Measurements from ENCODE around the gene TMEM220. TPM values are rescaled to one million over a fixed set of nuclear protein-coding genes. Genes with fewer than 3 reads are reported as not detected.

The TMEM220 gene
- not detected in 2 replicates for total RNA-seq (2013; cell fraction: nucleolus; rRNA removed)
- 0.06 TPM in 1 of 2 replicates, not detected in the other for total RNA-seq (2014; rRNA removed)
- total RNA-seq (2014; rRNA removed; fragmentation: Illumina TruSeq; extraction: Trizol) = 0.04 TPM in 1 of 2 replicates, not detected in the other
- total RNA-seq (2021) = not detected in 2 replicates
- not detected for polyA plus RNA-seq (2011; ENCODE audit: low read depth)
- polyA plus RNA-seq (2011; rRNA removed) = 0.05 TPM in 1 of 2 replicates, not detected in the other
- 0.01 TPM in 1 of 2 replicates, not detected in the other for polyA plus RNA-seq (2011; cell fraction: cytosol; rRNA removed)
- not detected in 2 replicates for polyA plus RNA-seq (2011; cell fraction: nucleus; rRNA removed)
- 0.34 and 0.42 TPM in 2 replicates for polyA plus RNA-seq (2012)
- 0.04 TPM in 1 of 2 replicates, not detected in the other for polyA plus RNA-seq (2014; fragmentation: Illumina TruSeq; extraction: Trizol)
- under 1 TPM; 0.02 to 0.07 TPM for polyA plus RNA-seq (2014; fragmentation: Nextera tagmentation; extraction: Ambion mirVana)
- 0.06 and 0.63 TPM in 2 replicates for polyA plus RNA-seq (2014; rRNA removed)
- under 1 TPM; 0.17 to 0.30 TPM for polyA plus RNA-seq (2016; fragmentation: Nextera tagmentation; extraction: Ambion mirVana)
- polyA minus RNA-seq (2011; rRNA and poly(A)+ RNA removed) = not detected in 2 replicates
- not detected in 2 replicates for polyA minus RNA-seq (2011; cell fraction: cytosol; rRNA and poly(A)+ RNA removed)
- polyA minus RNA-seq (2011; cell fraction: nucleus; rRNA and poly(A)+ RNA removed) = not detected in 2 replicates
- Bru-seq, nascent RNA = percentile 24 among the genes with signal in this experiment
- BruChase-seq, experiment 1, labeled RNA remaining after a 6-hour chase = percentile 22 among the genes with signal in this experiment
- BruChase-seq, experiment 2, labeled RNA remaining after a 2-hour chase = percentile 9 among the genes with signal in this experiment
- long read RNA-seq, experiment 1 = 0 reads
- long read RNA-seq, experiment 2, partial matches to known transcripts = 1 of 2 reads
- long read RNA-seq, experiment 2, other reads (novel, unspliced or antisense) = 1 of 2 reads

DNA sequence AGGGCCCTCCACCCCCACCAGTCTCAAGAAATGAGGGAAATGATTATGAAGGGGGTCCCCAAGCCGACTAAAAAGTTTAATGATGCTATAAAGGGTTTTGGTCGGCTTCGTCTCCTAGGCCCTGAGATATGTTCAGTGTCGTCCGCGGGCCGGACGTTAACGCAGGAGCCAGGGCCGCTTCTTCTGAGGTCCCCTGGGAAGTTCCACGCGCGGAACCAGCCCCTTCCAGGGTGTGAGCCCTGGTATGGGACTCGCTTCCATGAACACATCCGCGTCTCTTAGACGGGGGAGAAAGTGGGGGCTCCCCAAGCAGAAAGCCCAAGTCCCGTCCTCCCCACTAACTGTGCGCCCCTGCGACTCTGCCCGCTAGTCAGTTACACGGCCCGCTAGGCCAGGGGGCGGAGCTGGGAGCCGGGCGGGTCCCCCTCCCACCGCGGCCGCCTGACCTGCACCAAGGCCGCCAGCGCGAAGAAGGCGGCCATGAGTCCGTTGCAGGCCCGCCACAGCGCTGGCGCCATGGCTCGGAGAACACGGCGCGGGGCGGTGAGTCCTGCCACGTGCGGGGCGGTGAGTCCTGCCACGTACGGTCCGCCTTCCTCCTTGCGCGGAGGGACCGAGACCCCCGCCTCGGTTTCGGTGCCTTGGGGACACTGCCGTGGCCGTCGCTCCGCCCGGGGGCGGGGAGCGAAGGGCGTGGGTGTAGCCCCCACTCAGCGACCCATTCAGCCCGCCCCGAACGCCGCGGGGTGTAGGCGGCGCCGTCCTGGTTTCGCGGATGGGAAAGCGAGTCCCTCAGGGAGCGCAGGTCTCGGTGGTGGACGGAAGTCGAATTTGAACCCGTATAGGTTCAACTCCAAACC is at the start of gene TMEM220:
Gene TMEM220, minus strand, starts transcription at position 690 of the 860 bp plus-strand sequence. Its CDS starts 172 bp downstream, at position 518.
- 6% methylated on average over 61 of the region's 79 CpGs for WGBS (ENCODE audit: insufficient coverage, insufficient replicate concordance, low lambda C conversion rate, missing lambda C conversion rate)
- intact Hi-C loops (cut with micrococcal nuclease; ENCODE audit: unreplicated experiment) = loop anchor here (10.0 kb wide), 1 partner anchor 95 kb away; no protein-coding TSS in a partner anchor
- in situ Hi-C loops (cut with MboI) = no loop called here
- Histone ChIP-seq H3K27me3 (replicated peaks in 1 of 2; ENCODE audit: control insufficient read depth in 2 of 2, insufficient read depth in 2 of 2, low read length in 1 of 2) (no peaks in the 10 kb centered on the region; a peak in 2 of 4 replicates), H3K27ac (ENCODE audit: control insufficient read depth, insufficient read depth) (no peak within 1 kb of the TSS), H3K9me3 (replicated peaks; ENCODE audit: control insufficient read depth, insufficient read depth, low read length) (no peaks in the 10 kb centered on the region), H3K4me1 (ENCODE audit: control insufficient read depth, insufficient read depth, low read length) (no peaks in the 10 kb centered on the region), H4K20me1 (ENCODE audit: control insufficient read depth, insufficient read depth) (no peaks in the 10 kb centered on the region), H3K79me2 (ENCODE audit: control insufficient read depth, insufficient read depth, low read length) (no peaks in the 10 kb centered on the region), H3K4me2 (ENCODE audit: control insufficient read depth, insufficient read depth) (peak within 1 kb of the TSS; percentile 89), H2AFZ (ENCODE audit: control insufficient read depth, low read depth, low read length) (peak within 1 kb of the TSS; percentile 76), H3K4me3 (peak within 1 kb of the TSS; percentile 72), H3K9ac (ENCODE audit: control insufficient read depth, insufficient read depth, low read length) (peak within 1 kb of the TSS; percentile 15; the same call in 1 of the 2 replicates), H3K36me3 (ENCODE audit: control insufficient read depth in 2 of 2, insufficient read depth in 2 of 2, low read length in 1 of 2) (no peaks in the 10 kb centered on the region)
- ChIA-PET SMC1A (ENCODE audit: uncharacterized antibody, unreplicated experiment) (no interaction called here), CTCF (no interaction called here), POLR2A (no interaction called here), RAD21 (ENCODE audit: unreplicated experiment) (no interaction called here)
- peak; percentile 93 for ATAC-seq
- TF ChIP-seq IKZF1 (conservative IDR thresholded peaks at IDR 0.05) = 0 out of 2 replicates have a peak, but pooled peaks have one; percentile 48
- TF ChIP-seq CREM (IDR thresholded peaks at IDR 0.05; ENCODE audit: low read depth) = no peak
- TF ChIP-seq RFX5 (IDR thresholded peaks at IDR 0.05; ENCODE audit: low read depth, low read length) = no peak
- TF ChIP-seq SREBF1 (IDR thresholded peaks at IDR 0.05; ENCODE audit: low read length) = no peak
- TF ChIP-seq MXI1 (IDR thresholded peaks at IDR 0.05; ENCODE audit: low read depth, low read length) = 0 out of 2 replicates have a peak, but pooled peaks have one; percentile 28
- TF ChIP-seq SPI1 (IDR thresholded peaks at IDR 0.05; ENCODE audit: borderline replicate concordance, insufficient read depth, low read depth, low read length) = no peak
- TF ChIP-seq CREB1 (IDR thresholded peaks at IDR 0.05; ENCODE audit: low read depth) = no peak
- no peak for TF ChIP-seq FOS (IDR thresholded peaks at IDR 0.05; ENCODE audit: borderline replicate concordance, extremely low read depth, insufficient read length)
- 0 out of 2 replicates have a peak, but pooled peaks have one; percentile 46 for TF ChIP-seq GATAD2B (conservative IDR thresholded peaks at IDR 0.05; ENCODE audit: low read depth)
- TF ChIP-seq BHLHE40 (IDR thresholded peaks at IDR 0.05; ENCODE audit: borderline replicate concordance in 1 of 2, low read depth in 2 of 2, low read length in 1 of 2) = peak; percentile 9 to 77; a peak in 2 of 4 replicates
- TF ChIP-seq LARP7 (IDR thresholded peaks at IDR 0.05) = peak; percentile 52; the same call in 1 of the 2 replicates
- TF ChIP-seq POLR2A (IDR thresholded peaks at IDR 0.05; ENCODE audit: low read depth, low read length) = peak; percentile 57
- 0 out of 2 replicates have a peak, but pooled peaks have one; percentile 33 for TF ChIP-seq RB1 (IDR thresholded peaks at IDR 0.05; ENCODE audit: borderline replicate concordance)
- peak in 1 of 2 experiments; percentile 49; a peak in 1 of 3 replicates for TF ChIP-seq EGR1 (IDR thresholded peaks at IDR 0.05; ENCODE audit: borderline replicate concordance in 1 of 2, low read depth in 2 of 2, low read length in 2 of 2)
- TF ChIP-seq YY1 (IDR thresholded peaks at IDR 0.05; ENCODE audit: low read depth, low read length) = peak; percentile 67
- TF ChIP-seq, protein P1, sequence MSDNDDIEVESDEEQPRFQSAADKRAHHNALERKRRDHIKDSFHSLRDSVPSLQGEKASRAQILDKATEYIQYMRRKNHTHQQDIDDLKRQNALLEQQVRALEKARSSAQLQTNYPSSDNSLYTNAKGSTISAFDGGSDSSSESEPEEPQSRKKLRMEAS (IDR thresholded peaks at IDR 0.05; ENCODE audit: low read depth, low read length) = peak; percentile 40; the same call in 1 of the 2 replicates
- FAIRE-seq = no peak
- no TSS peak for BruUV-seq (replicated peaks)
- DNase-seq (ENCODE audit: low read depth, low spot score) = no peak

All from GM12878 (cell line).